UCSD-AML1 (cell line): Measurements from ENCODE around the gene KIAA0513.
A peak's percentile ranks its signal among the peaks of the same experiment; 100 is the strongest.
"Not testable (repeated sequence)": the region's sequence is repeated elsewhere in the genome, so short reads cannot be mapped to it uniquely, and the experiment has no call there.

Experiments
- DNase-seq: peaks from one replicate; lab custom pipeline; 2025; ENCODE audit not compliant: unreplicated experiment; lab: John Stamatoyannopoulos, UW

Gene KIAA0513

DNA sequence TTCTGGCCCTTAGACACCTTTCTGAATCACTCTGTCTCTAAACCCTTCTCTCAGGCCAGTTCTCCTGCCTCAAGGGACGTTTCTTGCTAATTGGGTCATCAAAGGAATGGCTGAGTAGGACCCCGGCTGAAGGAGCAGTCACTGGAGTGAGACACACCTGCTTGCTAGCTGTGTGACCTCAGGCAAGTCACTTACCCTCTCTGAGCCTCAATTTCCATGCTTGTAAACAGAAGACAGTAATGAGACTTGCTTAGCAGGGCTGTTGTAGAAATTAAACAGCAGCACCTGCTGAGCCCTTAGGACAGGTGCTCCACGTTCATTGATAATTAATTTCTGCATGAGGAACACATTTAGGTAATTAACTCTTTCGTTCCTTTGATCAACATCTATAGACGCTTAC lies 77.9 kb downstream of the KIAA0513 start:
- DNase-seq, result no peak

DNA sequence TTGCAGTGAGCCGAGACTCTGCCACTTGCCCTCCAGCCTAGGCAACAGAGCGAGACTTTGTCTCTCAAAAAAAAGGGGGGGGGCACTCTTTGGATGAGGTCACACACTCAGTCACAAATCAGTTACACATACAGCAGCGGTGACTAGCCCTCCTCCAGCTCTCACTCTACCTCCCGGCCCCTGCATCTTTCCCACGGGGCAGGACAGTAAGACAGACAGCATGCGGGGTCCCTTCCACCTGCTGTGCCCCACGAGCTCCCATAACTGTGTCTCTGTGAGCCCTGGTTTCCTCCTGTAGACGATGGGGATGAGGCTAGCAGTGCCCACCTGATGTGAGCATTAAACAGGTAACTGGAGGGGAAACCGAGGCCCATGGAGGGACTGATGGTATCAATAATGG lies 79.5 kb downstream of the KIAA0513 start:
- DNase-seq, result no peak

DNA sequence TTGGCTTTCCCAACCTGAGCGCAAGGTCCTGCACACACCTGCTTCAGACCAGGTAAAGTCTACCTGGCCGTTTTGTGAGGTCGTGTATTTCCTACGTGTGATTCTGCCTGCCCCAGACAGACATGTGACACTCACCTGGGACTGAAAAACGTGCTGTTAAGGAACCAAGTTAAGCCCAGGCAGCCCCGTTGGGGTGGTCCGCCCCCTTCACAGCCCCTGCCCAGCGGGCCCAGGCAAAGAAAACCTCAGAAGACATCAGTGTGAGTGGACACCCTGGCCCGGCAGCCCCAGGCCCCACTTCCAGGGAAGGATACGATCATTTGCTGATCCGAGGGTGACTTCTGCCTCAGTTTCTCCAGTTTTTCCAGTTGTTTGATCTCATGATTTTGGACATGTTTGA lies 79.9 kb downstream of the KIAA0513 start:
- DNase-seq, result no peak

DNA sequence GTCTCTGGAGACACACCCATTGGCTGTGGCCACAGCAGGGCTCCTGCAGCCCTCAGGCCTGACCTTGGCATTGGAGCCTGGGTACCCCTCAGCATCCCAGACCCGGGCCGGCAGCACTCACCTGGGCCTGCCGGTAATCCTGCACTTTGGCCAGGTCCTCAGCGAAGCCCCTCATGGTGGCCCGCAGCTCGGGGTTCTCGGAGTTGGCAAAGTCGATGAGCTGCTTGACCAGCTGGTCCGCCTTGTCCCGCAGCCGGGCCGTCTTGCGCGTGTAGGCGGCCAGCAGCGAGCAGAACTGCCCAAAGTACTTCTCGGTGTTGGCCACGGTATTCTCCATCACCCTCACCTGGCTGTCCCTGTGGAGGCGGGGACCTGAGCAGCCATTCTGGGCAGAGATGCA lies 82.5 kb downstream of the KIAA0513 start:
- no peak for DNase-seq

DNA sequence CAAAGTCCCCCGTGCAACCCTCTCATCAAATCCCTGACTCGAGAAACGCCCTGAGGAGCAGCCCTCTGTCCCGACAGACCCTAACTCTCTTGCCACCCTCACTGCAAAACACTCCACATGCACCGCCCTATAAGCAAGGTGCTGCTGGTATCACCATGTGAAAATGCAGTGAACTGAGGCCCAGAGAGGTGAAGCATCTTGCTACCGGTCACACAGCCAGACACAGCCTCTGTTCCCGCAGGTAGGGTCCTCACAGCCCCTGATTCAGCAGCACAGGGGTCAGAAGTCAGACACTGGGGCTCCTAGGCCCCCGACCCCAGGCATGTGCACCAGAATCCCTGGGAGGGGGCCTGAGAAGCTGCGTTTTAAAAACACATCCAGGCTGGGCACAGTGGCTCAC lies 83.6 kb downstream of the KIAA0513 start:
- DNase-seq, result no peak

DNA sequence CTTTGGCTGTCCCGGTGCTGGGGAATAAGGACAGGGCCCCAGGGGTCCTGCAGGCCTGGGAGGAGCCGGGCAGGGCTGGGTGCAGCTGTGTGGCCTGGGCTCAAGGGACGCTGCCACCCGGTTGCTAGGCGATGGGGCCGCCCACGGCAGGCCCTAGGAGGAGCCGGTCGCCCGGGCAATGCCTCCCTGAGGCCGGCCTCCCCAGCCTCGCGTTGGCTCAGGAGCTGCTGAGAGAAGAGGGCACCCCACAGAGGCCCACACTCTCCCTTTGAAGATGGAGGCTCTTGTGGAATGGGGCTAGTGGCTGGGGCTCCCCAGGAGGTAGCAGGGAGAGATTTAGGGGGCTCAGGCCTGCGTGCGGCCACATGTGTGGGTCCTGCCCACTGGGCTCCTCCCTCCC lies 84.8 kb downstream of the KIAA0513 start, which contains the start of gene CIBAR2:
CIBAR2 (minus strand) TSS at position 109 of the 400 bp plus-strand sequence. CDS start 120 bp downstream, outside the sequence.
- no peak for DNase-seq

DNA sequence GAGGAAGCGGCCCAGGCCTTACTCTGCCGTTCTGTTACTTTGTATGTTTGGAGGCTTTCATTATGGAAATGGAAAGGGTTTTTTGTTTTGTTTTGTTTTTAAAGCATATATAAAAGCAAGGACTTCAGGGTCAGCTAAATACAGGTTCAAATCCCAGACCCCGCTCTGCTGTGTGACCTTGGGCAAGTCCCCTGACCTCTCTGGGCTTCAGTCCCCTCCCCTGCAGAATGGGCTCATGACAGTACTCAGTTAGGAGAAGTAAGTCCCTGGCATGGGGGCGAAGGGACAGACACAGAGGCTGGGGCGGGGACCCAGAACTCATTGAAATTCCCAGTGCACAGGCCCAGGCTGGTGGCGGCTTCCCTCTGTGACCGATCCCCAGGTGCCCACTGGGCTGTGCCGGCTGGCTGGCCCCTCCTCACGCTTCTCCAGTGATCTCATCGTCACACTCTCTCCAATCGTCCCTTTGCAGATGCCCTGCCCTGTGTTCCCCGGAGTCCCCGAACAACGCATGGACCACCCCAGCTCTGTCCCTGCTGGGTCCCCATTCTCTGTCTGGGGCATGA lies 85.7 kb downstream of the KIAA0513 start:
- DNase-seq, result no peak

DNA sequence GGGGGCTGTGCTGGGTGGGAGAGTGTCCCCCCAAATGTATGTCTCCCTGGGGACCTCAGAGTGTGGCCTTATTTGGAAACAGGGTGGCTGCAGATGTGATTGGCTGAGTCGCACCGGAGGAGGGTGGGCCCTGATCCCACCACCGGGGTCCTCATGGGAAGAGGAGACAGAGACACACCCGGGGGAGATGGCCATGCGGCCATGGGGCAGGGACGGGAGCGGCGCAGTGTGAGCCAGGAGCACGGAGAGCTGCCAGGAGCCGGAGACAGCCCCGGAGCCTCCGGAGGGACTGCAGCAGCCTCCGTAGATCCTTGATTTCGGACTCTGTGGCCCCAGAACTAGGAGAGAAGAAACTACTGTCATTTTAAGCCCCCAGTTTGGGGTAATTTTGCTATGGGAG lies 86.3 kb downstream of the KIAA0513 start:
- no peak for DNase-seq

DNA sequence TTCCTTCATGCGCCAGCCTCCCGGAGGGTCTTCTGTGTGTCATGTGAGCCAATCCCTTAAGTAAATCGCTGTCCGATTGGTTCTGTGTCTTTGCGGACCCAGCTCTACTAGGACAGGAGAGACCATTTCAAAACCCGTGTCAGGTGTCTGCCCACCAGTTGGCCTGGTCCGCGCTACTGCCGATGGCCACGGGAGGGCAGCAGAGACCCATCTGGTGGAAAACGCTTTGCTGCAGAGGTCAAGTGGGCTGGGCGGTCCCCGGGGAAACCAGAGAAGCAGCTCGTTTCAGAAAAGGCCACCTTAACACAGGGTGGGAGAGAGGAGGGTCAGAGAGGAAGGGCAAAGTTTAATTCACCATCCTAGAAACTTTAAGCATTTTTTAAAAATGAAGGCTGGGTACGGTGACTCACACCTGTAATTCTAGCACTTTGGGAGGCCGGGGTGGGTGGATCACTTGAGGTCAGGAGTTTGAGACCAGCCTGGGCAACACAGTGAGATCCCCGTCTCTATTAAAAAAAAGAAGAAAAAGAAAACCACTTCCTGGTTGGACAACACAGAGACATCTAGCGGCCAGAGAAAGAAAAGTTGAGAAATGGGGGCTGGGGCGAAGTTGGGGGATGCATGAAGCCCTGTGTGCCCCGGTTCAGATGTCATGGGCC lies 87.4 kb downstream of the KIAA0513 start:
- DNase-seq, result peak; percentile 84

DNA sequence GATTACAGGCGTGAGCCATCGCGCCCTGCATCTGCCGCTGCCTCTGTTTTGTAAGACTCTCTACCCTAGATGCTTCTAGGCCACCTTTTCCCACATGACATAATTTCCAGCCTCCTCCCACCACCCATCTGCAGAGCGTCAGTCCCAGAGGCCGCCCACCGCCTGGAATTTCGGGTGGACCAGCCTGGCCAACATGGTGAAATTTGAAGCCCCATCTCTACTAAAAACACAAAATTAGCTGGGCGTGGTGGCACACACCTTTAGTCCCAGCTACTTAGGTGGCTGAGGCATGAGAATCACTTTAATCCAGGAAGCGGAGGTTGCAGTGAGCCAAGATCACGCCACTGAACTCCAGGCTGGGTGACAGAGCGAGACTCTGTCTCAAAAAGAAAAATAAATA lies 89.8 kb downstream of the KIAA0513 start:
- DNase-seq, result no peak

DNA sequence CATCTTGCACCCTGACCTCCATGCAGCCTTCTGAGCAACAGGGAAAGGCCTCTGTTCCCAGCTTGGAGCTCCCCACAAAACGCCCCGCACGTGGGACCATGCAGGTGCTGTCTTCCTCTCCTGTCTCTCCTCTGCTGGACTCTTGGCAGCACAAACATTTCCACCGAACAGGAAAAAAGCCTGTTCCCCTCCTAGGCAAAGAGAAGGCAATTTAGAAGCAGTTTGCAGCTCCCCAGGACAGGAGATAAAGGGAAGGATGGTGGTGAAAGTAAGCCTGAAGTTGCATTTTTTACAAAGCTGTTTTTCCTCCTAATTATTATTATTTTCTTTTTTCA lies 92.4 kb downstream of the KIAA0513 start:
- DNase-seq, result no peak

DNA sequence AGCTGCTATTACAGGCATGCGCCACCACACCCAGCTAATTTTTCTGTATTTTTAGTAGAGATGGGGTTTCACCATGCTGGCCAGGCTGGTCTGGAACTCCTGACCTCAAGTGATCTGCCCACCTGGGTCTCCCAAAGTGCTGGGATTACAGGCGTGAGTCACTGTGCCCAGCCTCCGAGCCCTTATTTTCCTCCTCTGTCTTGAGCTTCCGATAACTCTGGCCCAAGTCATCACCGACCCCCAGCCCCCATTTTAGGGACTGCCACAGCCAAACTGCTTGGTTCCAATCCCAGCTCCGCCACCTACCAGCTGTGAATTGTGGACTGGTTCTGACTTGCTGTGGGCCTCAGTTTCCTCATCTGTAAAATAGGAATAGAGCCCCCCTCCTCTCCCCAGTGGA lies 95.8 kb downstream of the KIAA0513 start:
- DNase-seq, result not testable (repeated sequence)

DNA sequence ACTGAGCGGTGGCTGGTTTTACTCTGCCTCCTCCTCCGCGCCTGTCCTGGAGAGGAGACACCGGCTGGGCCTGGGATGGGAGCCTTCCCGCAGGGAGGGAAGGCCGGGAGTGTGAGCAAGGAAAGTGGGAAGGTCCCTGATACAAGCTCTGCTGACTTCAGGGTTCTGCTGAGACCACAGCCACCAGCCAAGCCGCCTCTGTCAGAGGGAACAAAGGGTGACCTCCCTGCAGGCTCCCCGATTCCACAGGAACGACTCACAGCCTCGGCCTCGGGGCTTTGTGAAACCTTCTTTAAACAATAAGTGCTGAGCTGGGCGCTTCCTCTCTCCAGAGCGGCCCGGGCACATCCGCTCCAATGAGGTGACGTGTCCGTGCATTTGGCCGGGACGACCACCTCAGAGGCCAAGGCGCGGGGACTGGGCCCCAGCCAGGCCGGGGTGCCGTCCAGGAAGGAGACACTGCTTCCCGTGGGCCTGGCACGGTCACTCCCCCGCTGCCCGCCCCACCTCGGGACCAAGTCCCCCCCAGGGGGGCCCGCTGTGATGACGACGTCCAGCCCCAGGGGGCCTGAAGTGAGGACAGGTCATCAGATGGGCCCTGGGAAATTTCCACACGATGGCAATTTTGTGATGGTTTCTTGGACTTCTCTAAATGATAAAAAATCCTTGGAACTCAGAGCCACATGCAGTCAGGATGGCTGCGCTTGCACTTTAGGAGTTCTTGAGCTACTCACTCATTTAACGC lies 96.5 kb downstream of the KIAA0513 start:
- DNase-seq, result no peak

DNA sequence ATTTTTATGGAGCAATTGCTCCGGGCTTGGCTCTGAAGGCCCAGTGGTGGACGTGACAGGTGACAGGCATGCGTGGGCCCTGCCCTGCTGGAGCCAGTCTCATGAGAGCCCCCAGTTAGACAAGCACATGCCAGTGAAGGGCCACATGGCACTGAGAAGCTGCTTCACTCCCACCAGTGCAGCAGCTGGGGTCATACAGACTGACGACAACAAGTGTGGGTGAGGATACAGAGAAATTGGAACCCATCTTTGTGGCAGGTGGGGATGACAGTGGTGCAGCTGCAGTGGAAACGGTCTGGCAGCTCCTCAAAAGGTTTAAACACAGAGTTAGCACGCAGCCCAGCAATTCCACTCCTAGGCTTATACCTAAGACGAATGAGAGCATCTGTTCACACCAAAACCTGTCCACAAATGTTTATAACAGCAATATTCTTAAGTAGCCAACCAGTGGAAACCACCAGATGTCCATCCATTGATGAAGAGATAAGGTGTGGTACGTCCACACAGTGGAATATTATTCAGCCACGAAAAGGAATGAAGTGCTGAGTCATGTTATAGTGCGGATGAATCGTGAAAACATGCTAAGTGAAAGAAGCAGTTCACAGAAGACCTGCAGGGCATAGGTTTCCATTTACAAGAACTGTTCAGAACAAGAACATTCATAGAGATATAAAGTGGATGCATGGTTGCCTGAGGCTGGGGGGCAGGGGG lies 97.2 kb downstream of the KIAA0513 start:
- no peak for DNase-seq

DNA sequence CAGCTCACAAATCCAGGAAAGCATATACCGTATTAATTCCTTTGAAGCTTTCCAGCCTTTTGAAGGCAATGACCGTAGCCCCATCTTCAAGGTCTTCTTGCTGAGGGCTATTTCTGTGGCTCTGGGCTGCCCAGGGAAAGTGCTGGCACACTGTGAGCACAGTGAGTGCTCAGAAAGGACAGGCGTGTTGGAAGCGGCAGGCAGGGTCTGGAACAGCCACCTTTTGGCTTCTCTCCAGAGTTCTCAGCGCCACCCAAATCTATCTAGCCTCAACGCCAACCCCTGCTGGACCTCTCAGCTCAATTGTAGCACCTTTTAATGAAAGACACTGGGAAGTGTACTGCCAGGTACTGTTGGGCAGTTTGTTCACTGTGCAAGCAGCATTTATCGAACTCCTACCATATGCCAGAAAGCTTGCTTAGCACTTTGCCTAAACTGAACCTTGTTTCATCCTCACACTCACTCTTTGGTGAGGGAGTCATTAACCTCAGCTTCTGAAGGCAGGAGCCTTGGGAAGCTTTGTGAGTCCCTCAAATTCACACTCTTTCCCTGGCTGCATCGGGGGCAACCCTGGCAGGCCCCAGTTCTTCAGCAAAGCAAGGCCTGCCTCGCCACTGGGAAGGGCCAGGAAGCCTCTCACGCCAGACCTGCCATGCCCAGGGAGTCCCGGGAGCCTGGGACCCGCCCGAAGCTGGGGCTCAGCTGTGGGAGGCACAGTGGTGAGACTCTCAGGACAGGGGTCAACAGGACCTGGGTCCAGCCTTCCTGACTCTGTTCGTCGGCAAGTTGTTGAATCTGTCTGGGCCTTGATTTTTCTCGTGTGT lies 98.2 kb downstream of the KIAA0513 start:
- DNase-seq, result no peak

DNA sequence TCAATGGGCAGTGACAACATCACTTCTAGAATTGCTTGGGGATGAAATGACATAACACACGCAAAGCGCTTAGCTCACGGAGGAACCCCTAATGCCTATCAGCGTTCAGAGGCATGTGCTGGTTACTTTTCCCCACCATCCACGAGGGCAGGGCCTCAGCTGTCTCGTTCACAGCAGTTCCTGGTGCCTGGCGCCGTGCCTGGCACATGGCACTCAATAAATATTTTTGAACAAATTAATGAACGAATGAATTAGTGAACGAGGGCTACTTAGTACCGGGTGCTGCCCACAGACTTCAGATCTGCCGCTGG lies 98.8 kb downstream of the KIAA0513 start:
- no peak for DNase-seq

DNA sequence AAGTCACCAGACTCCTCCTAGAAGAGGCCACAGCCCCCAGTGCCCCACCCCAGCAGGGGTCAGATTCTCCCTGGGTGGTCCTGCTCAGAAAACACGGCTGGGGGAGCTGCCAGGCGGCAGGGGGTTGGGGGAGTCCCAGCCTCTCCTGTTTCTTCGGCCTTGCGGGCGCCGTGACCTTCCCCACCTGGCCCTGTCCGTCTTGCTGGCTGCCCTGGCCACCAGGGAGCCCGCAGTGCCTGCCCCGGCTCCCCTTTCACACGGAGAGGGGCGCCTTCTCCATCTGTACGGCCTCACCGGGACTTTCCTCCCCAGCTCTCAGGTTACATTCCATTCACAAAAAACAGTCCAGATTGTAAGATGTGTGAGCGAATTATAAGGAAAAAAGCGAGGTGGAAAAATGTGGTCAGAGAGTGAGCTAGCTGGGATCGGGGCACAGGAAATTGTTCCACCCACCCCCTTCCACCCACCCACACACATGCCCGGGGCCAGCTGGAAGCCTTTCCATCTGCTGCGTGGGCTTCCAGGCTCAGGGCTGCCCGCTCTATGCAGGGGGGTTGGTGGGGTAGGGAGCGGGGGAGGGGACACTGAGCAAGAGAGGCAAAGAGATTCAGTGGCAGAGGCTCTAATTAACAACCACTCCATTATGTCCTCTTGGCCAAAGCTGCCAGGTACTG lies 99.2 kb downstream of the KIAA0513 start:
- DNase-seq, result peak; percentile 39

DNA sequence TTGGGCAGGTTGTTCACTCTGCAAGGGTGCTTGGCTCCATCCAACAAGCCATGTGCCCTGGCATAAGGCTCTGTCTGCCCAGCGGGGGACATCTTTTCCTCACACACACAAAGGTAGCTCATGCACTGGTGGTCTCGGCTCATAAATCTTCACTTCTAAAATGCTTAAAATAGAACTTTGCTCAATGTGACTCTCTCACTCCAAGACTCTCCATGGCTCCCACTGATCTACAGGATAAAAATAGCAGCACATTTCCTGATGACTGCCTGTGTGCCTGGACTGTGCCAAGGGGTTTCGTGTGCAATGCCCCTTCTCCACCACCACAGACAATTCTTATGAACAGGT lies 99.8 kb downstream of the KIAA0513 start:
- no peak for DNase-seq

DNA sequence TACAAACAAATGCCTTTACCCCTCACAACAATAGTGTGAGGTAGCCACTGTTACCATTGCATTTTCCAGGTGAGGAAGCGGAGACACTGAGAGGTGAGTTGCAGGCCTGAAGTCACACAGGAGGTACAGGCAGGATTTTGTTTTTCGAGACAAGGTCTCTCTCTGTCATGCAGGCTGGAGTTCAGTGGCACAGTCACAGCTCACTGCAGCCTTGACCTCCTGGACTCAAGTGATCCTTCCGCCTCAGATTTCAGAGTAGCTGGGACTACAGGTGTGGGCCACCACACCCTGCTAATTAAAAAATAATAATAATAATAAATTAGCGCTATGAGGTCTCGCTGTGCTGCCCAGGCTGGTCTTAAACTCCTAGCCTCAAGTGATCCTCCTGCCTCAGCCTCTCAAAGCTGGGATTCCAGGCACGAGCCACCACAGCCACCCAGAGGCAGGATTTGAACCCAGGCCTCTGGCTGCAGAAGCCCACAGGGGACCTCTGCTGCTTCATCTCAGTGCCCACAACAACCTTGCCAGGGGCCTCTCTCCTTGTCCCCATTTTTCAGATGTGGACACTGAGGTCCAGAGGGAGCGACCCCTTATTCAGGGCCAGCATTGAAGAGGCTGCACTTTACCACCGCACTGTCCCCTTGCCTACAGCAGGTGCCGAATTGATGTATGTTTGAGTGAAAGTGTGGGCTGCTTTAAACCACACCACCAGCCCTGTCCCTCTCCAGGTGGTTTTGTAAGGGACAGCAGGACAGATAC lies 100.7 kb downstream of the KIAA0513 start:
- DNase-seq, result no peak
